Renal cortex interstitium (tissue), 11 donors: ENCODE results near the gene VIPR2. TPM values are rescaled to one million over a fixed set of nuclear protein-coding genes. Genes with fewer than 3 reads are reported as not detected.

Source experiments
- DNase-seq, 11 donors: peaks; one replicate each; pipeline ENCODE4 v3.0.0-alpha.2; 2013; ENCODE audit warnings: low read depth in 9 of 11, low spot score in 4 of 11; ENCODE audit errors: extremely low read depth in 1 of 11
- polyA plus RNA-seq, 3 donors: library from polyadenylated mRNA; unstranded; fragments of 120-200 nt; gene quantifications; one replicate each; pipeline ENCODE4 v1.2.1, GENCODE V29; 2013; ENCODE audit not compliant: insufficient read length in 3 of 3

Gene VIPR2
- polyA plus RNA-seq, 3 donors: 2.3 to 3.5 (median 3.0) TPM

GRCh38 chr7:159040912-159041711 is 103.6 kb downstream of the VIPR2 start:
- no peak for DNase-seq

- DNase-seq: no peak
These were observed 104.5 kb downstream of the VIPR2 start for GRCh38 chr7:159040146-159040545.

GRCh38 chr7:159039716-159040115 is 105.0 kb downstream of the VIPR2 start:
- no peak for DNase-seq

GRCh38 chr7:159038066-159038465 is 106.6 kb downstream of the VIPR2 start:
- DNase-seq: no peak

- DNase-seq: peak in 2 of 11 donors; percentile 41 to 58
These were observed 107.6 kb downstream of the VIPR2 start for GRCh38 chr7:159036916-159037605.

GRCh38 chr7:159035571-159036073 is 109.0 kb downstream of the VIPR2 start:
- DNase-seq: no peak

- no peak for DNase-seq
These were observed 109.7 kb downstream of the VIPR2 start for GRCh38 chr7:159034988-159035387.

GRCh38 chr7:159034394-159034793 is 110.3 kb downstream of the VIPR2 start:
- no peak for DNase-seq

GRCh38 chr7:159033956-159034355 is 110.7 kb downstream of the VIPR2 start:
- DNase-seq: no peak

- DNase-seq: no peak
These were observed 111.2 kb downstream of the VIPR2 start for GRCh38 chr7:159033473-159033825.

GRCh38 chr7:159032753-159033472 is 111.8 kb downstream of the VIPR2 start:
- no peak for DNase-seq

GRCh38 chr7:159032322-159032721 is 112.3 kb downstream of the VIPR2 start:
- no peak for DNase-seq

GRCh38 chr7:159031750-159032149 is 112.9 kb downstream of the VIPR2 start:
- no peak for DNase-seq

- DNase-seq: peak in 1 of 11 donors; percentile 47
These were observed 113.4 kb downstream of the VIPR2 start for GRCh38 chr7:159031135-159031701.

- peak in 2 of 11 donors; percentile 45 for DNase-seq
These were observed 114.1 kb downstream of the VIPR2 start for GRCh38 chr7:159030490-159031134.

- DNase-seq: no peak
These were observed 115.9 kb downstream of the VIPR2 start for GRCh38 chr7:159028508-159029401.

- DNase-seq: peak in 4 of 11 donors; percentile 64 to 78 (median 76)
These were observed 116.7 kb downstream of the VIPR2 start for GRCh38 chr7:159027789-159028507.
